Esophagus (tissue), 2 donors: ENCODE data around the gene TMEM91. TPM values are rescaled to one million over a fixed set of nuclear protein-coding genes. Genes with fewer than 3 reads are reported as not detected.

Source experiments
- polyA plus RNA-seq, 2 donors: library from polyadenylated mRNA; stranded (reverse); fragments of 200-250 nt; gene quantifications; one replicate each; pipeline ENCODE4 v1.2.3, GENCODE V29; 2013
- donor health status: healthy with polysubstance abuse.
- donor health status: Bipolar disorder and iron deficiency.

Gene TMEM91
- polyA plus RNA-seq, 2 donors, result 13.8 to 17.3 TPM

Other genes starting within 250 kb of the TMEM91 start
- 10 to 100 TPM in 1 of 2 donors, 1 to 10 TPM in 1; 8.7 to 10.5 TPM for gene CYP2S1, start 183.3 kb upstream of the TMEM91 start, polyA plus RNA-seq
- 1 to 10 TPM; 1.9 to 4.1 TPM for gene AXL, start 157.3 kb upstream of the TMEM91 start, polyA plus RNA-seq
- gene HNRNPUL1, start 112.2 kb upstream of the TMEM91 start, polyA plus RNA-seq, result 10 to 100 TPM; 64.9 to 73.4 TPM
- gene CCDC97, start 66.4 kb upstream of the TMEM91 start, polyA plus RNA-seq, result 10 to 100 TPM; 12.2 to 14.0 TPM
- gene TGFB1, start 22.6 kb upstream of the TMEM91 start, polyA plus RNA-seq, result 10 to 100 TPM; 16.2 to 77.1 TPM
- gene B9D2, start 12.4 kb upstream of the TMEM91 start, polyA plus RNA-seq, result 1 to 10 TPM; 3.1 to 6.0 TPM
- 10 to 100 TPM; 26.3 to 31.9 TPM for gene EXOSC5, start 20.8 kb downstream of the TMEM91 start, polyA plus RNA-seq
- 10 to 100 TPM; 37.0 to 61.8 TPM for gene BCKDHA, start 21.3 kb downstream of the TMEM91 start, polyA plus RNA-seq
- 10 to 100 TPM; 42.9 to 68.8 TPM for gene B3GNT8, start 50.8 kb downstream of the TMEM91 start, polyA plus RNA-seq
- 10 to 100 TPM; 22.6 to 38.9 TPM for gene DMAC2, start 63.4 kb downstream of the TMEM91 start, polyA plus RNA-seq
- not detected for gene ERICH4, start 66.6 kb downstream of the TMEM91 start, polyA plus RNA-seq
- under 1 TPM; 0.24 to 0.66 TPM for gene CEACAM21, start 199.6 kb downstream of the TMEM91 start, polyA plus RNA-seq